GM18909 (cell line): ENCODE data around the gene DENND2C.

ENCODE experiments used
- ATAC-seq: cut with Tn5 transposase; IDR thresholded peaks from one replicate; pipeline ENCODE4 v1.9.1; 2021; ENCODE audit warnings: mild to moderate bottlenecking; ENCODE audit not compliant: unreplicated experiment, poor library complexity

DENND2C gene

GRCh38 chr1:114688526-114688925, 18.7 kb upstream of the DENND2C start:
- no peak for ATAC-seq

DNA sequence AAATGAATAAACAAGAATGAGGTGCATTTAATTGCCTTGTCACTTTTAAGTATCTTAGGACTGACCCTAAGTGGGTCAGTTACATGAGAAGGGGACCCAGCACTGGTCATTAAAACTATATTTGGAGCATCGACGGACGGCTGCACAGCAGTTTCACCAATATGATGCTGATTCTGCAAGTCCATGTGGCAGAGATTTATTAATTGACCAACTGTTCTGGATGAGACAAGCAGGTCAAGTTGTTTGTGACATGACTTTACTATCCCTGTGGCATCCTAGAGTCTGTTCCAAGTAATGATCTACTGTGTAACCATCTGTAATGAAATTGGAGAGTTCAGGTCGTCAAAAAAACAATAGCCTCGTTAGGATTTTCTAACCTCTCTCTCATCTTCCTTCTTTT, 16.0 kb upstream of the DENND2C start:
- ATAC-seq: no peak

DNA sequence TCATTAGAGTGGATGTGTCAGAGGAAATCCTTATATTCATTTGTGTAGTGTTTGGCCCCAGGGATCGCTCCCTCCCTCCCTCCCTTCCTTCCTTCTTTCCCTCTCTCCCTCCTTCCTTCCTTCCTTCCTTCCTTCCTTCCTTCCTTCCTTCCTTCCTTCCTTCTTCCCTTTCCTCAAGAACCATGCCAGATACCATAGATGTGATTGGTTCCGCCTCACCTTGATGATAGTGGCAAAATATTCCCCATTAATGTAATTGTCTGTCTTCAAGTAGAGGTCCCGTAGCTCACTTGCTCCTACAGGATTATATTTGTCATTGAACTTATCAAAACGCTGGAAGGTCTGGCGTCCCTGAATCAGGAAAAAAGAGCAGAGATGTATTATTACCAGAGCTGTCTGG, 7.8 kb upstream of the DENND2C start:
- ATAC-seq: no peak

GRCh38 chr1:114676115-114676514, 6.3 kb upstream of the DENND2C start:
- ATAC-seq: no peak

GRCh38 chr1:114671939-114672275, 2.1 kb upstream of the DENND2C start:
- no peak for ATAC-seq

DNA sequence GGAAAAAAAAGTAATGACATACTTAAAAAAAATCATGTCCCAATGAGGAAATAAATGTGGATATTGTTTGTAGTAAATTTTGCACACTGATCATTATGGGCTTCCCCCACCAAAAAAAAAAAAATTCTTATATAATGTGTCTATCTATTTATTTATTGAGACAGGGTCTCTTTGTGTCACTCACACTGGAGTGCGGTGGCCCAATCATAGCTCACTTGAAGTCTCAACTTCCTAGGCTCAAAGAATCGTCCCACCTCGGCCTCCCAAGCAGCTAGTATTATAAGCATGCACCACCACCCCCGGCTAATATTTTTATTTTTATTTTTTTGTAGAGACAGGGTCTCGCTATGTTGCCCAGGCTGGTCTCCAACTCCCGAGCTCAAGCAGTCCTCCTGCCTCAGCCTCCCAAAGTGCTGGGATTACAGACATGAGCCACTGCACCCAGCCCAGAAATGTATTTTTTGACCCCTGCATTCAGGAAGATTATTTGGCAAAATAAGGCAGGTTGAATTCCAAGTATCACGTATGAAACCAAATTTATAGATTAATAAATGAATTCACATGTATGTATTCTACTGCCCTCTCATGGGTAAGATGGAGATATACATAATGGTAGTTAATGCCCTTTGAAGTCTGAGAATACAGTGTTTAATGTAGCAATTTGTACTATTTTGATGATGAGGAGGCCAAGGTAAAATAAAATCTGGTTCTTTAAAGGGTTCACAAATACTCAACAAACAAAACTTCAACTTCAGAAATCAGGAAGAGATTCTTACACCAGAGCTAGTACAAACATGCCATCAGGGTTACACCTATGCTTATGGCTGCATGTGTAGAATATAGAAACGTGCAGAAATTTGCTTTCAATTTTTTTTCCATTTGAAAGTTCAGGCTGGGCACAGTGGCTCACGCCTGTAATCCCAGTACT, 1.4 kb upstream of the DENND2C start:
- no peak for ATAC-seq

GRCh38 chr1:114670083-114671010, 498 bp upstream of the DENND2C start:
- ATAC-seq: peak; percentile 98

GRCh38 chr1:114668784-114669561, 876 bp downstream of the DENND2C start:
- no peak for ATAC-seq

DNA sequence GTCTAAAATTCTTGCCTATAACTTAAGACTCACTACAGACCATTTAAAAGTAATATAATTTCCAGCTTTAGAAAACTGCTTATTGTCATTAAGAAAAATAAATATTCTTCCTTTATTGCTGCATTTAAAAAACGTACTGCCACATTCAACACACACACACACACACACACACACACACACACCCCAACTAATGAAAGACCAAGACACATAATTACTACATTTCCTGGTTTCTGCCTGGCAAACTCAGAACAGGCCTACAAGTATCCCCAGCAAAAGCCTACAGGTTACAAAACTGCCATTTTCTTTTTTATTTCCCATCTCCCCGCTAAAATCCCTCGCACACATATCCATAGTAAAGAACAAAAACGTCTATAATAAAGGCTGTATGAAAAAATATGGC, 1.5 kb downstream of the DENND2C start:
- ATAC-seq: no peak

DNA sequence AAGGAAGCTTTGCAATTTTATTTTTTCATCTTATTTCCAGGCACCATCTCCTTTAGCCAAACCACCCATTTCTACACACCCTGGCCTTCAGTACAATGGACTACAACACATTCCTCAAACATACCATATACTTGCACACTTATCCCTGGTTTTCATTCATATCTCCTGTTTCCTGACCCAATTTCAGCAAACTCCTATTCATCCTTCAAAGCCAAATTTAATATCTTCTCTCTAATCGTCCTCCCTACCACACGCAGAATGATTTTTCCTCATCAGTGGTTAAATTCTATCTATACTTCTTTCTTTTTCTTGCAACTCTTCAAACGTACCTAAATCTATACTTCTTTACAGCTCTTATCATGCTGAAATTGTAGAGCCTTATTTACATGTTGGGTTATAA, 2.9 kb downstream of the DENND2C start:
- ATAC-seq: no peak

- ATAC-seq: no peak
Measured at GRCh38 chr1:114660238-114660637, 9.6 kb downstream of the DENND2C start.

DNA sequence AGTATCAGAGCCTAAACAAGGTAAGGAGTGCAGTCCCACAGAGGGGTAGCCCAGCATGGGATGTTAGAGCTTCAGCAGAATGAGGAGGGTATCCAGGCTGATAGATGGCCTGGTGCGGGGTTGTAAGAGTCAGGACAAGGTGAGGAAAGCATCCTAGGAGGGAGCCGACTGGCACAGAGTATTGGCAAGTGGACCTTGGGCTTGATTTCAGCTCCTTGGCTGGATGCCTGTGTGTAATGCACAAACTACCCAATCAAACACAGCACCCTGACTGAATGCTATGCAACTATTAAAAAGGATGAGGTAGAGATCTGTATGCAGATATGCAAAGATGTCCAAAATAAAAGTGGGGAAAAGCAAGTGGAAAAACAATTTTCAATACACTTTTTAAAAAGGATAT, 18.0 kb downstream of the DENND2C start:
- ATAC-seq: no peak

DNA sequence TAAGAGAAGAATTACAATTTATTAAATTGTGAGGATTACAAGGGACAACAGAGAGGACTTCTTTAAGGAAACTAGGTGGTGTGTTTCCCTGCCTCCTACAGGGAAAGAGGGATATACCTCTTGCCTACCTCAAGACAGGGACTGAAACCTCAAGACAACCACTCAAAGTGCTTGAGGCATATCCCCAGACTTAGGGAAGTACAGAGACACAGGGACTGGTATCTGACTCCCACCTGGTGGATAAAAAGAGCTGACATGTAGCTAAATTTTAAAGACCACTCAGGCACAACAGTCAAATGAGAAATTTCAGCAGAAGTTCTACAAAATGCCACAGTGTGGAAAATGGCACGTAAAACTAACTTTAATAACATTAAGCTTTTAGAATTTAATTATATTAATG, 21.3 kb downstream of the DENND2C start:
- no peak for ATAC-seq

- no peak for ATAC-seq
Measured at GRCh38 chr1:114641377-114641776, 28.5 kb downstream of the DENND2C start.

DNA sequence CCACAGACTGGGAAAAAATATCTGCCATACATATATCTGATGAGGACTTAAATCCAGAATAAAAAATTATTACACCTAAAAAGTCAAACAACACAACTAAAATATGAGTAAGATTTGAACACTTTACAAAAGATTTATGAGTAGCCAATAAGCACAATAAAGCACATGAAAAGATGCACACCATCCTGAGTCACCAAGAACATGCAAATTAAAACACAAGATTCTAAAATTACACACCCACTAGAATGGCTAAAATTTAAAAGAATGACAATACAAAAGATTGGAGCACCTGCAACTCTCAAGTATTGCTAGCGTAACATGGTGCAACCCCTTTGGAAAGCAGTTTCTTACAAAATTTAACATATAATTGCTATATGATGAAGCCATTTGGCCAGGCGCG, 30.9 kb downstream of the DENND2C start:
- ATAC-seq: no peak

DNA sequence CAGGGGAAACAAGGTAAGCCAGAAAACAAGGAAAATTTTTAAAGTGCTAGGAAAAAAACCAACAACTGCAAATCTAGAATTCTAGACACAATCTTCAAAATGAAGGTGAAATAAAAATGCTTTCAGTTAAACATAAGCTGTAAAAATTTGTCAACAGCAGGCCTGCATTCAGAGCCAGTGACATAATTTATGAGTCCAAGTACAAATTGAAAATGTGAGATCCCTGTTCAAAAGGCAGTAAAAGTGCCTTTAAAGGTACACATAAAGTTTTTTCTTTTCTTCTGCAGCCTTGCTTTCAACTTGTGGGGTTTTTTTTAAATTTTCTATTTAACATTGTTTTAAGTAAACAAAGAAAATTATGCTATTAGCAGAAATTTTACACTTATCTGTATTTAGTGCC, 37.4 kb downstream of the DENND2C start:
- no peak for ATAC-seq

DNA sequence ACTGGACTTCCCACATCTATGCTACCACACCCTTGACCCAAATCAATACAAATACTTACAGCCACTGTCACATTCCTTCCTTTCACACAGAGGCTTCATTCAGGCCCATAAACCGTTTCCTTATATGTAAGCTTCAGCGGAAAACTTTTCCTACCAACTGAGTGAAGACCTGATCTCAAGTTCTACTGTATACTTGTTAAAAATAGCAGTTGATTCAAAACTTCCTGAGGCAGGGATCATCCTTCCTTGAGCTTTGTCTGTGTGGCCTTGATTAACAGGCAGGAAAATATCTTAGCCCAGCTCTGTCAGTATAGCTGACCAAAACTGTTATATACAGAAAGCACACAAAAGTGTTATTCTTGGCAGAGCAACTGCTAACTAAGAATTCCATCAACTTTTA, 42.7 kb downstream of the DENND2C start:
- ATAC-seq: no peak

DNA sequence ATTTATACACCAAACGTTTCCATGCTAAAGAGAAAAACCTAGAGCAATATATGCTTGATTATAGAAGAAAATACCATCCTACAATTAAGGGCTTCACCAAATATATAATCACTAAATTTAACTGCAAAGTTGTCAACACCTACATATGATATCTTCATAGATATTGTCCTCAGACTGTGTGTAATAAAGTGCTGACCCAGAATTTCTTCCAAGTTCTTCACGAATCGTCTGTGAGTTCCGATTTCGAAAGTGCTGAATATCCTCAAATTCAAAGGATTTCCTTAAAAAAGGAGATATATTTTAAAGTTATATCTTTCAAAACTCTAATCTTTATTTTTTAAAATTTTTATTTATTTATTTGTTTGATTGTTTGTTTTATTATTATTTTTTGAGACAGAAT, 46.5 kb downstream of the DENND2C start:
- no peak for ATAC-seq

GRCh38 chr1:114620419-114620818, 49.4 kb downstream of the DENND2C start:
- ATAC-seq: no peak

DNA sequence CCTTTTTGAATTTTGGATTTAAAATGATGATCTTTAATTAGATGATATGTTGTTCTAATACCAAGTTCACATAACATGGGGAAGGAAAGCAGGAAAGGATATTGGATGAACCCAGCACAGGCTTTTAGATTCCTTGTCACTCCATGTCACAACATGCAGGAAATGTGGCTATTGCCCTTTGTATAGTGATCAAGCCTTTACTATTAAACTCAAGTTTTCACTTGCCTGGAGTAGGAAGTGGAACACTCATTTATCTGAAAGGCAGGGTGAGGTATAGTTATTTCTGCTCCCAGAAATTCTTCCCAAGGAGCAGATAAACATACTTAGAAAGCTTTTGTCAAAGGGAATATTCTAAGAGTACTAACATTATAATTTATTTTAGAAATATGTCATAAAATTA, 51.2 kb downstream of the DENND2C start:
- ATAC-seq: no peak
